A673 (cell line): ENCODE data around the gene ABO. TPM values are rescaled to one million over a fixed set of nuclear protein-coding genes. Genes with fewer than 3 reads are reported as not detected.
"Not testable (repeated sequence)": the region's sequence is repeated elsewhere in the genome, so short reads cannot be mapped to it uniquely, and the experiment has no call there.

Experiments
- BruUV-seq: library from RNA; stranded (reverse); fragments of 400-500 nt; replicated peaks from 2 replicates; lab custom pipeline; 2021; lab: Mats Ljungman, UMichigan
- CTCF ChIA-PET: fragments of 300-600 bp; sonication (Branson Sonifier 250); formaldehyde crosslinking; loops from one replicate; lab custom pipeline; 2022; ENCODE audit warnings: antibody characterized with exemption; lab: Charles Lee
- POLR2A ChIA-PET: fragments of 300-600 bp; sonication (Branson Sonifier 250); formaldehyde crosslinking; loops from one replicate; lab custom pipeline; 2022; ENCODE audit warnings: antibody characterized with exemption; ENCODE audit not compliant: low non-redundant PET; lab: Charles Lee
- DNase-seq: peaks from one replicate; pipeline ENCODE4 v3.0.0-alpha.2; 2015; ENCODE audit warnings: low spot score
- H3K27ac ChIP-seq: fragments of 200-600 bp; sonication (generic); 2 replicates; pipeline ENCODE4 v1.5.1; 2016; ENCODE audit warnings: mixed run types, low read depth, mild to moderate bottlenecking, mixed read lengths, antibody characterized with exemption, low read length; ENCODE audit not compliant: poor library complexity, severe bottlenecking
- H3K27me3 ChIP-seq: fragments of 200-600 bp; sonication (generic); replicated peaks from 2 replicates; pipeline ENCODE4 v1.6.1; 2017; ENCODE audit warnings: mixed run types, low read depth, mild to moderate bottlenecking, mixed read lengths, antibody characterized with exemption, low read length; ENCODE audit not compliant: insufficient read depth, poor library complexity
- H3K36me3 ChIP-seq: fragments of 200-600 bp; sonication (generic); 2 replicates; pipeline ENCODE4 v1.6.1; 2016; ENCODE audit warnings: mixed run types, mild to moderate bottlenecking, mixed read lengths, antibody characterized with exemption, low read length; ENCODE audit not compliant: insufficient read depth, poor library complexity, severe bottlenecking
- H3K4me1 ChIP-seq: fragments of 200-600 bp; sonication (generic); 2 replicates; pipeline ENCODE4 v1.6.1; 2017; ENCODE audit warnings: mixed run types, mild to moderate bottlenecking, mixed read lengths, antibody characterized with exemption, low read length; ENCODE audit not compliant: insufficient read depth, poor library complexity, severe bottlenecking
- H3K4me3 ChIP-seq: fragments of 200-600 bp; sonication (generic); 2 replicates; pipeline ENCODE4 v1.5.1; 2016; ENCODE audit warnings: low read depth, mixed run types, mild to moderate bottlenecking, mixed read lengths, low read length; ENCODE audit not compliant: poor library complexity, severe bottlenecking
- H3K9me3 ChIP-seq: fragments of 200-600 bp; sonication (generic); 2 replicates; pipeline ENCODE4 v1.6.1; 2016; ENCODE audit warnings: mixed run types, low read depth, mild to moderate bottlenecking, mixed read lengths, antibody characterized with exemption, low read length; ENCODE audit not compliant: poor library complexity, severe bottlenecking
- EZH2 ChIP-seq: fragments of 200-600 bp; sonication (generic); IDR thresholded peaks from 2 replicates; pipeline ENCODE4 v1.6.1; 2017; ENCODE audit warnings: borderline replicate concordance, low read depth, mild to moderate bottlenecking, mixed read lengths, antibody characterized with exemption, low read length; ENCODE audit not compliant: poor library complexity, severe bottlenecking
- intact Hi-C: fragments of 100-400 bp; cut with micrococcal nuclease; formaldehyde crosslinking; loops from one replicate; pipeline ENCODE4 v1.10.0; 2022; ENCODE audit not compliant: unreplicated experiment
- total RNA-seq: library from RNA; stranded (reverse); gene quantifications from 2 replicates; pipeline ENCODE4 v1.2.3, GENCODE V29; 2021
- TF ChIP-seq, protein P1 (sequence below): fragments of 300-800, 200-600 bp; sonication (generic); conservative IDR thresholded peaks from 2 replicates; pipeline ENCODE4 v1.5.1; 2017; ENCODE audit warnings: low read depth, mild to moderate bottlenecking, antibody characterized with exemption, low read length, moderate library complexity, mixed read lengths

ABO gene
- total RNA-seq, 1 experiment from 2014 or later = not detected

DNA sequence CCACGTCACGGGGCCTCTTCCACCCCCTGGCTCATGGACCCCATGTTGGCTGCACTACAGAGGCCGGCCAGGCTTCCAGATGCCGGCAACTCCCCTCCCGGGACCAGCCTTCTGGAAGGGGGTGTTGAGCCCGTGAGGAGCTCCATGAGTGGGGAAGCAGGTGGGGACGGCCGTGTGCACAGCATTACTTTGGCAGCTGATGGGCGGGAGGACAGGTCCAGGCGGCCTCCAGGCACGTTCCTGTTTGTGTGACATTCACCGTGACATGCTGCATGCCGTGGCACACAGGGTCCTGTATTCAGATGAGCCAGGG lies 29.1 kb upstream of the ABO start:
- ChIA-PET CTCF (no interaction called here), POLR2A (no interaction called here)
- no TSS peak for BruUV-seq
- Histone ChIP-seq H3K9me3 (no peaks in the 10 kb centered on the region), H3K4me1 (no peaks in the 10 kb centered on the region), H3K36me3 (no peaks in the 10 kb centered on the region), H3K27ac (no peak overlapping the region), H3K27me3 (peaks cover 7% of the 10 kb centered on the region), H3K4me3 (no peak overlapping the region)
- intact Hi-C loops = no loop called here
- TF ChIP-seq EZH2 = no peak
- TF ChIP-seq, protein P1, sequence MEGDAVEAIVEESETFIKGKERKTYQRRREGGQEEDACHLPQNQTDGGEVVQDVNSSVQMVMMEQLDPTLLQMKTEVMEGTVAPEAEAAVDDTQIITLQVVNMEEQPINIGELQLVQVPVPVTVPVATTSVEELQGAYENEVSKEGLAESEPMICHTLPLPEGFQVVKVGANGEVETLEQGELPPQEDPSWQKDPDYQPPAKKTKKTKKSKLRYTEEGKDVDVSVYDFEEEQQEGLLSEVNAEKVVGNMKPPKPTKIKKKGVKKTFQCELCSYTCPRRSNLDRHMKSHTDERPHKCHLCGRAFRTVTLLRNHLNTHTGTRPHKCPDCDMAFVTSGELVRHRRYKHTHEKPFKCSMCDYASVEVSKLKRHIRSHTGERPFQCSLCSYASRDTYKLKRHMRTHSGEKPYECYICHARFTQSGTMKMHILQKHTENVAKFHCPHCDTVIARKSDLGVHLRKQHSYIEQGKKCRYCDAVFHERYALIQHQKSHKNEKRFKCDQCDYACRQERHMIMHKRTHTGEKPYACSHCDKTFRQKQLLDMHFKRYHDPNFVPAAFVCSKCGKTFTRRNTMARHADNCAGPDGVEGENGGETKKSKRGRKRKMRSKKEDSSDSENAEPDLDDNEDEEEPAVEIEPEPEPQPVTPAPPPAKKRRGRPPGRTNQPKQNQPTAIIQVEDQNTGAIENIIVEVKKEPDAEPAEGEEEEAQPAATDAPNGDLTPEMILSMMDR = no peak
- no peak for DNase-seq

GRCh38 chr9:133303266-133304157 lies 28.5 kb upstream of the ABO start:
- Histone ChIP-seq H3K4me3 (no peak overlapping the region), H3K4me1 (no peaks in the 10 kb centered on the region), H3K9me3 (no peaks in the 10 kb centered on the region), H3K27me3 (peaks cover 12% of the 10 kb centered on the region), H3K36me3 (no peaks in the 10 kb centered on the region), H3K27ac (no peak overlapping the region)
- no peak for DNase-seq
- TF ChIP-seq EZH2 = no peak
- TF ChIP-seq, protein P1 = no peak
- BruUV-seq = no TSS peak
- ChIA-PET CTCF (no interaction called here), POLR2A (no interaction called here)
- intact Hi-C loops = no loop called here

DNA sequence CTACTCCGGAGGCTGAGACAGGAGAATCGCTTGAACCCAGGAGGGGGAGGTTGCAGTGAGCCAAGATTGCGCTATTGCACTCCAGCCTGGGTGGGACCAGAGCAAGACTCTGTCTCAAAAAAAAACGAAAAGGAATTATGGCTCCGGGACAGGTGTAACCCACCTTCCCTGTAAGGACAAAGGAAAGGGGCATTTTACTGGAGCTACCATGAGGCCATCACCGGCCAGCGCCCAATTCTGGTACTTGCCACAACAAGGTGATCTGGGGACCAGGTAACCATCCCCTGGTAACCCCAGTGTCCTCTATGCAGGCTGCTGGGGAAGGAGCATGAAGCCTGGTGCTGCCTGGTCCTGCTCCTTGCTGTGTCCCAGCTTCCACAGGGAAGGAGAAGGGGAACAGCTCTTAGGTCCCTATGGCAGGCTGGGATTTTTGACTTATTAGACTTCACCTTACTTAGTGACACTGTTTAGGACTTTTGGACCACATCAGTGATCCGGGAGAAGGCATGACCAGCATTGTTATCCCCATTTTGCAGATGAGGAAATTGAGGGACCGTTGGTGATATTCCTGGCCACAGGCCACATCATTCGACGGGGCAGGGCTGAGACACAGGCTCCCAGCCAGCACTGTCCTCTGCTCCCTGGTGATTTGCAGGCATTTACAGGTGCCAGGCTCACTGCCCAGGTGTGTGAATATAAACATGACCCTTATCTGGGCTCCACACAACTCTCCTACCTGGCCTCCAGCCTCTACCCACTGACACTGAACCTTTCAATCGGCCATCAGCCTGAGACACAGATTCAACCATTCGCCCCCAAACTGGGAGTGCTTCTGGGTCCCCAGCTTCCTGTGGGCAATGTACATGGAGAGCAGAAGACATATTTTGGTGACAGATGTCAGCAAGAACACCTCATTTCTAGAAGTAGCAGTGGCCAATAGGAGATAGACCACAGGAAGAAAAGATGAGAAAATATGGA lies 26.5 kb upstream of the ABO start:
- ChIA-PET CTCF (no interaction called here), POLR2A (no interaction called here)
- Histone ChIP-seq H3K36me3 (no peaks in the 10 kb centered on the region), H3K9me3 (no peaks in the 10 kb centered on the region), H3K27ac (no peak overlapping the region), H3K27me3 (peaks cover 27% of the 10 kb centered on the region), H3K4me1 (no peaks in the 10 kb centered on the region), H3K4me3 (no peak overlapping the region)
- DNase-seq = no peak
- intact Hi-C loops = no loop called here
- BruUV-seq = no TSS peak
- TF ChIP-seq, protein P1 = no peak
- no peak for TF ChIP-seq EZH2

DNA sequence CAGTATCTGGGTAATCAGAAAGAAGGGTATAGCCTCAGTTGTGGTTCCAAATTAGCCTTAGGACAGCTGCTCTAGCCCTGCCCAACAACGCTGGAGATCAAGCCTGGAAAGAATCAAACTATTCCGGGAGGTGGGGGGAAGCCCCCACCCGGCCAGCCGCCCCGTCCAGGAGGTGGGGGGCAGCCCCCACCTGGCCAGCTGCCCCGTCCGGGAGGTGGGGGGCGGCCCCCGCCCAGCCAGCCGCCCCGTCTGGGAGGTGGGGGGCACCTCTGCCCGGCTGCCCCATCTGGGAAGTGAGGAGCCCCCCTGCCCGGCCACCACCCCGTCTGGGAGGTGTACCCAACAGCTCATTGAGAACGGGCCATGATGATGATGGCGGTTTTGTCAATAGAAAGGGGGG lies 25.0 kb upstream of the ABO start:
- CTCF ChIA-PET, H3K9me3 ChIP-seq, H3K4me1 ChIP-seq, DNase-seq, BruUV-seq, H3K27ac ChIP-seq, H3K36me3 ChIP-seq, H3K4me3 ChIP-seq, POLR2A ChIA-PET, intact Hi-C loops: not testable (repeated sequence)
- H3K27me3 ChIP-seq = peaks cover 27% of the 10 kb centered on the region
